Measurements from ENCODE around the gene MINDY4B.

The MINDY4B gene

GRCh38 chr3:150850191-150850590 is 55.0 kb downstream of the MINDY4B start:
- intact Hi-C loops (cut with DNase I) = no loop called here

GRCh38 chr3:150848864-150849263 is 56.4 kb downstream of the MINDY4B start:
- intact Hi-C loops (cut with DNase I) = no loop called here
- no peak for DNase-seq

More at GRCh38 chr3:150850191-150850590, 55.0 kb downstream of the MINDY4B start:
- no peak for DNase-seq

GRCh38 chr3:150847433-150847832 is 57.8 kb downstream of the MINDY4B start:
- no peak for DNase-seq
- intact Hi-C loops (cut with DNase I) = no loop called here

GRCh38 chr3:150844484-150844883 is 60.8 kb downstream of the MINDY4B start:
- DNase-seq = no peak
- intact Hi-C loops (cut with DNase I) = no loop called here

GRCh38 chr3:150843241-150843640 is 62.0 kb downstream of the MINDY4B start:
- no peak for DNase-seq
- intact Hi-C loops (cut with DNase I) = no loop called here

- no peak for DNase-seq
- intact Hi-C loops (cut with DNase I) = no loop called here
These were observed 64.3 kb downstream of the MINDY4B start for GRCh38 chr3:150840802-150841515.

- intact Hi-C loops (cut with DNase I) = no loop called here
- DNase-seq = no peak
These were observed 74.5 kb downstream of the MINDY4B start for GRCh38 chr3:150830745-150831144.

GRCh38 chr3:150830094-150830681 is 75.1 kb downstream of the MINDY4B start:
- no peak for DNase-seq
- intact Hi-C loops (cut with DNase I) = no loop called here

GRCh38 chr3:150829408-150829807 is 75.8 kb downstream of the MINDY4B start:
- intact Hi-C loops (cut with DNase I) = no loop called here
- DNase-seq = no peak

GRCh38 chr3:150828997-150829396 is 76.2 kb downstream of the MINDY4B start:
- intact Hi-C loops (cut with DNase I) = no loop called here
- no peak for DNase-seq

- intact Hi-C loops (cut with DNase I) = no loop called here
- no peak for DNase-seq
These were observed 77.0 kb downstream of the MINDY4B start for GRCh38 chr3:150828261-150828660.

- intact Hi-C loops (cut with DNase I) = no loop called here
- DNase-seq = peak in 1 of 10 donors; percentile 60
These were observed 78.6 kb downstream of the MINDY4B start for GRCh38 chr3:150826466-150827282.

GRCh38 chr3:150825916-150826377 is 79.3 kb downstream of the MINDY4B start:
- no peak for DNase-seq
- intact Hi-C loops (cut with DNase I) = no loop called here

- intact Hi-C loops (cut with DNase I) = no loop called here
These were observed 79.9 kb downstream of the MINDY4B start for GRCh38 chr3:150825192-150825915.

GRCh38 chr3:150823277-150823676 is 82.0 kb downstream of the MINDY4B start:
- no peak for DNase-seq
- intact Hi-C loops (cut with DNase I) = no loop called here

More at GRCh38 chr3:150825192-150825915, 79.9 kb downstream of the MINDY4B start:
- peak in 1 of 10 donors; percentile 82 for DNase-seq

- DNase-seq = no peak
- intact Hi-C loops (cut with DNase I) = no loop called here
These were observed 82.6 kb downstream of the MINDY4B start for GRCh38 chr3:150822636-150823035.

Data from posterior cingulate gyrus (tissue), 11 donors.